Peyer's patch (tissue), 4 donors: ENCODE results near the gene C16orf90.

Experiments used
- CTCF ChIP-seq, 6 experiments: fragments of 450-650 bp in 4 of 6; fragments of 200-600 bp in 2 of 6; sonication (generic) in 1 of 6; IDR thresholded peaks; one replicate each; pipeline ENCODE4 v1.5.1; 2017 to 2019; ENCODE audit warnings: antibody characterized with exemption in 6 of 6, mild to moderate bottlenecking in 3 of 6, moderate library complexity in 1 of 6
- POLR2A ChIP-seq, 2 donors: fragments of 450-650 bp; IDR thresholded peaks; one replicate each; pipeline ENCODE4 v1.5.1; 2017; ENCODE audit warnings: antibody characterized with exemption in 2 of 2, mild to moderate bottlenecking in 2 of 2, moderate library complexity in 2 of 2

GRCh38 chr16:3454631-3455147, 40.6 kb downstream of the C16orf90 start:
- TF ChIP-seq CTCF (IDR thresholded peaks at IDR 0.05): no peak
- no peak for TF ChIP-seq POLR2A (IDR thresholded peaks at IDR 0.05)
